Measurements from ENCODE around the gene SPACA5B.
"Not testable (repeated sequence)": the region's sequence is repeated elsewhere in the genome, so short reads cannot be mapped to it uniquely, and the experiment has no call there.

SPACA5B gene

GRCh38 chrX:48130326-48130725 lies at the start of gene SPACA5B:
Gene SPACA5B (plus strand): TSS chrX:48130626. CDS start chrX:48130688, 62 bp downstream.
- not testable (repeated sequence) for DNase-seq

- peak; percentile 33 for DNase-seq
Measured at GRCh38 chrX:48083212-48083611, 47.2 kb upstream of the SPACA5B start.

- no peak for DNase-seq
Measured at GRCh38 chrX:48083706-48084105, 46.7 kb upstream of the SPACA5B start.

- DNase-seq = no peak
Measured at GRCh38 chrX:48086082-48086481, 44.3 kb upstream of the SPACA5B start.

- no peak for DNase-seq
Measured at GRCh38 chrX:48090123-48090522, 40.3 kb upstream of the SPACA5B start.

GRCh38 chrX:48092558-48092957 lies 37.9 kb upstream of the SPACA5B start:
- not testable (repeated sequence) for DNase-seq

- DNase-seq = no peak
Measured at GRCh38 chrX:48101443-48101842, 29.0 kb upstream of the SPACA5B start.

- DNase-seq = no peak
Measured at GRCh38 chrX:48102874-48103374, 27.5 kb upstream of the SPACA5B start.

GRCh38 chrX:48107717-48108116 lies 22.7 kb upstream of the SPACA5B start:
- no peak for DNase-seq

- DNase-seq = not testable (repeated sequence)
Measured at GRCh38 chrX:48125286-48125685, 5.1 kb upstream of the SPACA5B start.

GRCh38 chrX:48132308-48132844 lies 1.9 kb downstream of the SPACA5B start:
- not testable (repeated sequence) for DNase-seq

- not testable (repeated sequence) for DNase-seq
Measured at GRCh38 chrX:48139076-48139475, 8.7 kb downstream of the SPACA5B start.

GRCh38 chrX:48141810-48142508 lies 11.5 kb downstream of the SPACA5B start:
- not testable (repeated sequence) for DNase-seq

GRCh38 chrX:48142697-48143096 lies 12.3 kb downstream of the SPACA5B start:
- DNase-seq = not testable (repeated sequence)

- DNase-seq = no peak
Measured at GRCh38 chrX:48153769-48154168, 23.3 kb downstream of the SPACA5B start.

GRCh38 chrX:48154796-48155195 lies 24.4 kb downstream of the SPACA5B start:
- no peak for DNase-seq

GRCh38 chrX:48156014-48156413 lies 25.6 kb downstream of the SPACA5B start:
- DNase-seq = no peak

GRCh38 chrX:48165241-48165640 lies 34.8 kb downstream of the SPACA5B start:
- no peak for DNase-seq

GRCh38 chrX:48166322-48166721 lies 35.9 kb downstream of the SPACA5B start:
- DNase-seq = not testable (repeated sequence)

GRCh38 chrX:48179691-48180090 lies 49.3 kb downstream of the SPACA5B start:
- no peak for DNase-seq

- no peak for DNase-seq
Measured at GRCh38 chrX:48180811-48181210, 50.4 kb downstream of the SPACA5B start.

GRCh38 chrX:48181882-48182281 lies 51.5 kb downstream of the SPACA5B start:
- not testable (repeated sequence) for DNase-seq

Measured in NCI-H1092 treated with DMSO at 0.1 percent for 48 hours (cell line).